GM12864 (cell line): ENCODE results near the gene MYO7A.

Experiments
- DNase-seq: peaks from one replicate; pipeline ENCODE4 v3.0.0-alpha.2; 2011; ENCODE audit warnings: low read depth
- H3K4me3 ChIP-seq: 2 replicates; pipeline ENCODE4 v1.5.1; 2011; ENCODE audit warnings: mild to moderate bottlenecking, low read depth, low read length, control low read depth
- TF ChIP-seq, protein P1 (sequence below): IDR thresholded peaks from 2 replicates; pipeline ENCODE4 v1.5.1; 2011; ENCODE audit warnings: low read depth, mild to moderate bottlenecking, moderate library complexity, low read length, control low read depth, inconsistent platforms; ENCODE audit errors: missing control alignments

Gene MYO7A

DNA sequence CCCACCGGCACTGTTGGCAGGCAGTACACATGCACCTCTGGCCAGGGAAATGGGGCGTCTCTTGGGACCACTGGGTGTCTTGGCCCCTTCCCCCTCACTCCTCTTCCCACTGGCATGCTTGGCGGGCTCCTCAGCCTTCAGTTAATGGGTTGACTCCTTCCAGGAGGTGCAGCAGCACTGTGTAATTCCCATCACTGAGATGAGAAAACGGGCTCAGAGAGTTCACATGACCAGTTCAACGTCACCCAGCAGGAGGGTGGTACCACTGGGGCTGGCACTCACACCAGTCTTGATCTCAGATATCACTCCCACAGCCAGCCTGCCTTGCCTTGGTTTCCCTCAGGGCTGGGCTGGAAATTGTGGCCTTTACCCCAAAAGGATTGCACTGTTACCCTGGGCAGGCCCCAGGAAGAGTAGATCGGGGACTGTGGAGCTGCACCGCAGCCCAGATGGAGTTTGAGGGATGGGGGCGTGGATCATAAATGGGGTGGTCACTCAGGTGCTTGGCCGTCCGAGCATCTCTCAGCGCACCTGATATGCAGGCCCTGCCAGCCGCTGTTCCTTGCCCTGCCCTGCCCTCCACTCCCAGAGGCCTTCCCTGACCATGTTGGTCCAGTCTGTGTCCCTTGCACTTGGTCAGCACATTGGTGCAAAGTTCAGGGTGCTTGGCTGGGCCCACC lies 44.3 kb upstream of the MYO7A start:
- TF ChIP-seq, protein P1, sequence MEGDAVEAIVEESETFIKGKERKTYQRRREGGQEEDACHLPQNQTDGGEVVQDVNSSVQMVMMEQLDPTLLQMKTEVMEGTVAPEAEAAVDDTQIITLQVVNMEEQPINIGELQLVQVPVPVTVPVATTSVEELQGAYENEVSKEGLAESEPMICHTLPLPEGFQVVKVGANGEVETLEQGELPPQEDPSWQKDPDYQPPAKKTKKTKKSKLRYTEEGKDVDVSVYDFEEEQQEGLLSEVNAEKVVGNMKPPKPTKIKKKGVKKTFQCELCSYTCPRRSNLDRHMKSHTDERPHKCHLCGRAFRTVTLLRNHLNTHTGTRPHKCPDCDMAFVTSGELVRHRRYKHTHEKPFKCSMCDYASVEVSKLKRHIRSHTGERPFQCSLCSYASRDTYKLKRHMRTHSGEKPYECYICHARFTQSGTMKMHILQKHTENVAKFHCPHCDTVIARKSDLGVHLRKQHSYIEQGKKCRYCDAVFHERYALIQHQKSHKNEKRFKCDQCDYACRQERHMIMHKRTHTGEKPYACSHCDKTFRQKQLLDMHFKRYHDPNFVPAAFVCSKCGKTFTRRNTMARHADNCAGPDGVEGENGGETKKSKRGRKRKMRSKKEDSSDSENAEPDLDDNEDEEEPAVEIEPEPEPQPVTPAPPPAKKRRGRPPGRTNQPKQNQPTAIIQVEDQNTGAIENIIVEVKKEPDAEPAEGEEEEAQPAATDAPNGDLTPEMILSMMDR = no peak
- no peak for DNase-seq
- H3K4me3 ChIP-seq = no peak overlapping the region

DNA sequence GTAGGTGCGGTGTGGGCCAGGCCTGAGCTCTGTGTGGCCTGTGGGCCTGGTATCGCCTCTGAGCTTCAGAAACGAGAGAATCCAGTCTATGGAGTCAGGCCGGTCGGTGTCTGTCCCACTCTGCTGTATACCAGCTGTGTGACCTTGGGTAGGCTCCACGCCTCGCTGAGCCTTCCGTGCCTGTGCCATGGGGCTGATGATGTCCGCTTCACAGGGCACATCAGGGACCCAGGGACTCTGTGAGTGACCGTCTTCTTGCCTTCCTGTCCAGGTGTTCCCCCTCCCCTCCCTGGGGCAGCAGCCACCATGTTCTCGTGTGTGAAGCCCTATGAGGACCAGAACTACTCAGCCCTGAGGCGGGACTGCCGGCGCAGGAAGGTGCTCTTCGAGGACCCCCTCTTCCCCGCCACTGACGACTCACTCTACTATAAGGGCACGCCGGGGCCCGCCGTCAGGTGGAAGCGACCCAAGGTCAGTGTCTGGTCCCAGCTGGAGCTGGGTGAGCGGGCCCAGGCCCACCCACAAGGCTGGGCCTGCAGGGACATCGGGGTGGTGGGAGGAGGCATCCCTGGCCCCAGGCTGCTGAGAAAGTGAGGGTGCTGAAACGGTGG lies 43.4 kb upstream of the MYO7A start:
- TF ChIP-seq, protein P1 = no peak
- H3K4me3 ChIP-seq = no peak overlapping the region

DNA sequence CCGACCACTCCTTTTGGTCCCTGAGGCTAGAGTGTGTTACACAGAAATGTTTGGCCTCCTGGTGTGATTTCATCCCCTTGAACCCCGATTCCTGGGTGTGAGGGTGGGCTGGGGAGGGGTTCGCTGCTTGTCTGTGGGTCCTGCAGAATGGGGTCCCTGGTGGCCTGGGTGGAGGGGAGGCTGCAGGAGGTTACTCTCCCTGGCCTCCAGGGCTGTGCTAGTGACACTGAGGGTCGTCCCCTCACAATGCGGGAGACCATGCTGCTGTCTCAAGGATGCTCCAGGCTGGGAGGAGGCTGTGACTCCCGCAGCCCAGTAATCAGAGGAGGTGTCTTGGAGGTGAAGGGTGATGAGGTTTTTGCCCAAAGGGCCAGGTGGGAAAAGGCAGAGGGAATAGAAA lies 42.4 kb upstream of the MYO7A start:
- no peak for DNase-seq
- H3K4me3 ChIP-seq = no peak overlapping the region
- TF ChIP-seq, protein P1 = no peak

More for the DNA sequence above, 43.4 kb upstream of the MYO7A start:
- no peak for DNase-seq

DNA sequence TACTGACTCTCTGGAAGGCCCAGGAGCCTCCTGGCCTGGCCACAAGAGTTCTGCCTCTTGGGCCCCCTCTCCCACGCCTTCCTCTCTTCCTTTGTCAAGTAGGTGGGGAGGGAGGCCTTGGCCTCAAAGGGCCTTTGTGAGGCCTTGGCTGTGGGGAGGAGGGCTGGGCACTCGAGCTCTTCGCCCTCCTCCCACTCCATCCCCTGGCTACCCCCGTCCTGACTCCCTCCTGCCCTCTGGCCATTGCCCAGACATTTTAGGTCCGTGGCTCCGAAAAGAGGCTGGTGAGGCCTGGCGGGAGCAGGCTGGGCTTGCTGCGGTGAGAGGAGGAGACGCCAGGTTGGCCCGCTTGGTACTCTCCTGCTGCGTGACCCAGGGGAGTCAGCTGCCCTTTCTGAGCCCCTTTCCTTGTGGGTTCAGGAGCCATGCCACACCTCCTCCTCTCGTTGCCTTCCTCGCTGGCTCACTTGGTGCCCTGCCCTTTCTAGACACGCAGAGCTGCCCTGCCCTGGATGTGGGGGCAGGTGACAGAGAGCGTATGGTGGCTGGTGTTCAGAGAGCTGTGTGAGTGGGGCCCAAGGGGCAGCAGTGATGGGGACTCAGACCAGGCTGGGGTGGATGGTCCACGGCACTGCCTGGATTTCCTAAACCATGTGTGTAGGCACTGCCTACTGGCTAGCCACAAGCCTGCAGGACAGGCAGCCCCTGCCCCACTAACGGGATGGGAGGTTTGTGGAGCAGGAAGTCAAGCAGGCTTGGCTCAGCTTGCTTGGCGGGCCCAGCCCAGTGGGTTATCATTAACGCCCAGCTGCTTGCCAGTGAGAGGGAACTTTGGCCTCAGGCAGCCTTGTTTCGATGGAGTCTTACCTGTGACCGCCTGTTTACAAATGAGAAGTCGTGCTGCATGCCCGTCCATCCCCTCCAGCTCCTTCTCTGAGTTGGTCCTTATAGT lies 41.2 kb upstream of the MYO7A start:
- TF ChIP-seq, protein P1 = no peak
- no peak for DNase-seq
- no peak overlapping the region for H3K4me3 ChIP-seq

DNA sequence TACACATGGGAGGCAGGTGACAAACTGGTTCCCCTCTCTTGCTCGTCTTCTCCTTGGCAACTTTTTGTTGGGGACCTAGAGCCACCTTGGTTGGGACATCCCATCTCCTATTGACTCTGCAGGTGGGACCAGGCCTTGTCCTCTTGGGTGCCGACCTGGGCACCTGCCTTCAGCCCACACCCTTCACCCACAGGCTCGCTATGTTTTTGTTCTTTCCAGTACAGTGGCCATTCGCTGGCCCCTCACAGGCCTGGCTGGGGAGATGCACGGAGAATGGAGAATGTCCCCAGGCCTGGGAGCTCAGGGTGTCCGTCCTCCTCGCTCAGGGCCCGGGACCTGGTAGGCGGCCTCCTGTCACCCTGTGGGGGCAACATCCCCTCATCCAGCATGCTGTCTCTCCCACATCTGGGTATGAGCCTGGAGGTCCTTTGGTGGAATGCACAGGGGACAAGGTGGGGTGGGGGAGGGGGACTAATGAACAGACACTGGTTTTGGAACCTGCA lies 40.3 kb upstream of the MYO7A start:
- H3K4me3 ChIP-seq = no peak overlapping the region
- no peak for DNase-seq
- TF ChIP-seq, protein P1 = no peak

- DNase-seq = no peak
- TF ChIP-seq, protein P1 = no peak
- no peak overlapping the region for H3K4me3 ChIP-seq
Observed at GRCh38 chr11:77088236-77089003, 39.6 kb upstream of the MYO7A start.
